Measurements from ENCODE around the gene RRP8. TPM values are rescaled to one million over a fixed set of nuclear protein-coding genes. Genes with fewer than 3 reads are reported as not detected.

Gene RRP8
- 8.0 and 11.9 TPM in 2 replicates for total RNA-seq

DNA sequence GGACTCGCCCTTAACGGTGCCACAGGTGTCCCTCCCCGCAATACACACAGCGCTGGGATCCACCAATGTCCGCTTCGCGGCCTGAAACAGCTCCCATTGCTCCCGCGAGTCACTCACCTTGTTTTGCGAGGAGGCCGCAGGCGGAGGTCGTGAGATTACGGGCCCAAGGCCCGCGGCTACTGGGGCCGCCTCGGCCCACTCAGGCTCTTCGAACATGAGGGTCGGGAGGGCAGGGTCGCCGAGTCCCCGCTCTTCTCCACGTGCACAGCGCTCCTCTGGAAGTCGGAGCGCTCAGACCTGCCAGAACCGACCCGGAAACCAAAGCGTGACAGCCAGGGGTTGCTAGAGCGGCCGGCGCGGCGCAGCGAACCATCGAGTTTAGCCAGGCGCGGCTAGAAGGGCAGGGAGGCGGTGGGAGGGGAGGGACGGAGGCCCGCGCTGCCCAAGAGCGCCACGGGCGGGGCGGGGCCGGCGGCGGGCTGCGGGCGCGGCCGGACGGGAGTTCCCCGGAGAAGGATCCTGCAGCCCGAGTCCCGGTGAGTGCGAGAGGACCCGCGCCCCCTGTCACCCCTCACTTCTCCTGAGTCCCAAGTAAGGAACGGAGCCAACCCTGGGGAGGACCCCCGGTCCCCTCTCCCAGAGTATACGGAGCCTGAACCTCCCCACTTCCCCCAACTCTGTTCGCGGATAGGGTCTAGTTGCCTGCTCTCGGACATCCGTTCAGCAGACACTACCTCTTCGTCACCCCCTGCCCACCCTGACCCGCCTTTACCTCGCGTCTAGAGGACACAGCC lies at the start of gene RRP8, which contains the start of gene ILK:
Gene RRP8, minus strand, starts transcription at position 330 of the 794 bp plus-strand sequence. Its CDS starts 114 bp downstream, at position 216.
Gene ILK, plus strand, starts transcription at position 488 of the 794 bp plus-strand sequence. CDS start 498 bp downstream, outside the sequence.

GRCh38 chr11:6619004-6619745 lies 15.8 kb upstream of the RRP8 start, which contains the start of gene TPP1:
TSS of gene TPP1 (minus strand) at chr11:6619422. CDS start at chr11:6619400, 22 bp downstream.

GRCh38 chr11:6612213-6613041 lies 9.0 kb upstream of the RRP8 start, which contains the start of gene TAF10:
TSS of gene TAF10 (minus strand) at chr11:6612216. CDS start at chr11:6612189, 27 bp downstream.

Other genes with a start within 250 kb of the RRP8 start
- gene SMPD1, start 213.1 kb downstream of the RRP8 start, total RNA-seq = 59.0 and 71.1 TPM in 2 replicates
- 41.0 and 41.1 TPM in 2 replicates for gene APBB1, start 184.5 kb downstream of the RRP8 start, total RNA-seq
- 1.4 TPM in 1 of 2 replicates, not detected in the other for gene HPX, start 162.6 kb downstream of the RRP8 start, total RNA-seq
- gene TRIM3, start 129.7 kb downstream of the RRP8 start, total RNA-seq = 12.8 and 14.2 TPM in 2 replicates
- 53.4 and 79.7 TPM in 2 replicates for gene ARFIP2, start 122.3 kb downstream of the RRP8 start, total RNA-seq
- gene TIMM10B, start 122.1 kb downstream of the RRP8 start, total RNA-seq = 26.2 and 47.2 TPM in 2 replicates
- gene DNHD1, start 106.3 kb downstream of the RRP8 start, total RNA-seq = 1.3 and 6.2 TPM in 2 replicates
- gene ILK, start 158 bp upstream of the RRP8 start, total RNA-seq = 110 and 219 TPM in 2 replicates
- 51.3 and 97.2 TPM in 2 replicates for gene TAF10, start 8.6 kb upstream of the RRP8 start, total RNA-seq
- 33.9 and 86.9 TPM in 2 replicates for gene TPP1, start 15.8 kb upstream of the RRP8 start, total RNA-seq
- gene DCHS1, start 52.2 kb upstream of the RRP8 start, total RNA-seq = 18.1 and 20.1 TPM in 2 replicates
- 31.9 and 53.4 TPM in 2 replicates for gene MRPL17, start 79.7 kb upstream of the RRP8 start, total RNA-seq
- gene OR2AG2, start 168.4 kb upstream of the RRP8 start, total RNA-seq = not detected in 2 replicates
- gene OR2AG1, start 179.4 kb upstream of the RRP8 start, total RNA-seq = not detected in 2 replicates
- gene OR6A2, start 196.1 kb upstream of the RRP8 start, total RNA-seq = 0.24 TPM in 1 of 2 replicates, not detected in the other
- gene OR10A5, start 242.1 kb upstream of the RRP8 start, total RNA-seq = not detected in 2 replicates